ENCODE measurements around the gene TMEM109. TPM values are rescaled to one million over a fixed set of nuclear protein-coding genes. Genes with fewer than 3 reads are reported as not detected.

Gene TMEM109
- total and polyA plus RNA-seq, 2 of the 13 experiments (the other 11 are each of a cell fraction or from before 2014, with no cell fraction given), result 7.7 to 18.0 TPM

GRCh38 chr11:60913793-60914632 lies at the start of gene TMEM109 (continued):
- TF ChIP-seq DRAP1 (CRISPR knock-in tag; IDR thresholded peaks at IDR 0.05) (0 out of 2 replicates have a peak, but pooled peaks have one; percentile 14), MTERF4 (CRISPR knock-in tag; IDR thresholded peaks at IDR 0.05) (0 out of 2 replicates have a peak, but pooled peaks have one; percentile 29), ATF7 (IDR thresholded peaks at IDR 0.05) (no peak), ATF7 (CRISPR knock-in tag; IDR thresholded peaks at IDR 0.05) (no peak), IRF9 (CRISPR knock-in tag; IDR thresholded peaks at IDR 0.05; ENCODE audit: borderline replicate concordance) (no peak; the same call in 1 of the 2 replicates), NR2F1 (CRISPR knock-in tag; IDR thresholded peaks at IDR 0.05) (no peak), TFDP1 (CRISPR knock-in tag; IDR thresholded peaks at IDR 0.05; ENCODE audit: borderline replicate concordance) (peak; percentile 93; the same call in 1 of the 2 replicates), CREB3 (CRISPR knock-in tag; IDR thresholded peaks at IDR 0.05) (0 out of 2 replicates have a peak, but pooled peaks have one; percentile 51), PITX1 (CRISPR knock-in tag; IDR thresholded peaks at IDR 0.05) (peak; percentile 24; the same call in 1 of the 2 replicates), ETV6 (CRISPR knock-in tag; conservative IDR thresholded peaks at IDR 0.05) (no peak), ADNP (CRISPR knock-in tag; IDR thresholded peaks at IDR 0.05) (no peak), ZNF512B (CRISPR knock-in tag; IDR thresholded peaks at IDR 0.05; ENCODE audit: borderline replicate concordance) (no peak), ZNF563 (CRISPR knock-in tag; IDR thresholded peaks at IDR 0.05) (0 out of 2 replicates have a peak, but pooled peaks have one; percentile 15), HCFC1 (IDR thresholded peaks at IDR 0.05; ENCODE audit: low read depth, low read length) (peak; percentile 87)
